ENCODE results near the gene ZC3HAV1.
A peak's percentile ranks its signal among the peaks of the same experiment; 100 is the strongest.
"Not testable (repeated sequence)": the region's sequence is repeated elsewhere in the genome, so short reads cannot be mapped to it uniquely, and the experiment has no call there.

The ZC3HAV1 gene

DNA sequence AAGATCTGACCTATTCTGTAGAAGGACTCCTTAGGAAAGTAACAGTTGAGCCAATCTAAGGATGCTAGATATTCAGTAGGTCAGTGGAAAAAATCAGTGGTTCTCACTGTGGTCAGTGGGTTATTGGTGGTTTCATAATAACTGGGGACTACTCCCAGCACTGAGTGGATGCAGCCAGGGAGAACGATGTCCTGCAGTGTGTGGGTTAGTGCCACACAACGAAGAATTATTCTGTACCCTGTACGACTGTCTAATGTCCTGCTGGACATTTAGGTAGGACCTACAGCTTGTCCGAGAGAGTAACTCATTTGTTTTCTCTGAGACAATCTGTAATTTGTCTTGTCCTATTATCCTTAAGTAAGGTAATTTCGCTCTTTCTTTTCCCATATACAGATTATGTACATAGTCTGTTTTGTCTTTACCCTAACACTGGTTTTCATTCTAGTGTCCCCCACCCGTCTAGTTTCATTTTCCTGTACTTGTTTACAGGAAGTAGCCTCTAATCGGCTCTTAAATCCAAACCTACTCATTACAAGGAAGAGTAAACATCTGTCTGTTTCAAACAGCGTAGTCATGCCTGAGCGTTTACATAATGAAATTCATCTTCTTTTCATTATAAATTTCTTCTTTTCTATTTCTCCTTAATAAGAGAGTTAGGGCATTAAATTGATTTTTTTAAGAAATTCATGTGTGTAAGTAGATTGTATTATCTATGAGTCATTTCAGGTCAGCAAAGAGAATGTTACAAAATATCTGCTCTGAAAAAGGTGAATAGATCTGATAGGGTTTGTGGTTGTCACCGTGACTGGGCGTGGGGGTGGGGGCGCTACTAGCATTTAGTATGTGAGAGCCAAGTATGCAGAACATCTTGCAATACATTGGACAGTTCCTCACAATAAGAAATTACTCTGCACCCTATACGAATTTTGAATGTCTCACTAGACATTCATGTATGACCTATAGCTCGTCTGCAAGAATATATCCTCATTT, 65.4 kb downstream of the ZC3HAV1 start:
- peak; percentile 94 for DNase-seq
- TF ChIP-seq POLR2A (IDR thresholded peaks at IDR 0.05; ENCODE audit: low read length): no peak
- no peak for TF ChIP-seq GATA1 (IDR thresholded peaks at IDR 0.05; ENCODE audit: low read depth, low read length)

- DNase-seq: peak in 1 of 2 experiments; percentile 44
- no peak for TF ChIP-seq POLR2A (IDR thresholded peaks at IDR 0.05; ENCODE audit: low read length)
- TF ChIP-seq GATA1 (IDR thresholded peaks at IDR 0.05; ENCODE audit: low read depth, low read length): no peak
Observed at GRCh38 chr7:139041378-139042085, 68.0 kb downstream of the ZC3HAV1 start.

GRCh38 chr7:139038691-139039090, 70.8 kb downstream of the ZC3HAV1 start:
- TF ChIP-seq POLR2A (IDR thresholded peaks at IDR 0.05; ENCODE audit: low read length) (no peak), GATA1 (IDR thresholded peaks at IDR 0.05; ENCODE audit: low read depth, low read length) (no peak)
- DNase-seq: peak in 1 of 2 experiments; percentile 34

- peak in 1 of 2 experiments; percentile 25 for DNase-seq
- TF ChIP-seq GATA1 (IDR thresholded peaks at IDR 0.05; ENCODE audit: low read depth, low read length) (no peak), POLR2A (IDR thresholded peaks at IDR 0.05; ENCODE audit: low read length) (no peak)
Observed at GRCh38 chr7:139036901-139037300, 72.6 kb downstream of the ZC3HAV1 start.

DNA sequence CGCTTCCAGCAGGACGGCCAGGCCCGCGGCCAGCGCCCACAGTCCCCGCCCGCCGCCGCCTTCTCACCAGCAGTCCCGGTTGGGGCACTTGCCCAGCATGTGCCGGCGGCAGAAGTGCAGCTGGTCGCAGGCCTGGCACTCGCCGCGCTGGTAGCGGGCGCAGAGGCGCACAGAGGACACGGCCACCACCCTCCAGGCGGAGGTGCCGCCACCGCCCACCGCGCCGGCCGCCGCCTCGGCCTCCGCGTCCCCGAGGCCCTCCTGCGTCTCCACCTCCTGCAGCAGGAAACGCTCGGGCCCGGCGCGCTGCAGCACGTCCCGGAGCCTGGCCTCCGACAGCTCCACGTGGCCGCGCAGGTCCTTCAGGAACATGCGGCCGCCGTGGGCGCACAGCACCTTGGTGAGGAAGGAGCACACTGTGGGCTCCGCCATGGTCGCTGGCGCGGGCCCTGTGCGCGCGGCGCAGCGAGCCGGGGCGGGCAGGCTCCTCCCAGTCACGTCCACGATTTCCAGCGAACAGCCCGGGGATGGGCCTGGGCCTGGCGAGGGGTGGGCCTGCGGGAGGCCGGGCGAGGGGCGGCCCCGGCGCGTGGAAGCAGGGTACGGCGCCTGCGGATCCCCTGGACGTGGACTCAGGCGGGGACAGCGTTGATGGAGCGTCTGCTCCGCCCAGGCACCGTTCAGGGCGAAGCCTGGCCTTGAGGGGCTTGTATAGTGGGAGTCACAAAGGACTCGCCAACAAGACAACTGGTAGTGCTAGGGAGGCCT, 73.8 kb downstream of the ZC3HAV1 start, which contains the start of gene ZC3HAV1L:
Gene ZC3HAV1L, minus strand, starts transcription at position 457 of the 768 bp plus-strand sequence. Its CDS starts 25 bp downstream, at position 432.
- TF ChIP-seq POLR2A (IDR thresholded peaks at IDR 0.05; ENCODE audit: low read length) (peak; percentile 32), GATA1 (IDR thresholded peaks at IDR 0.05; ENCODE audit: low read depth, low read length) (no peak)
- DNase-seq: peak; percentile 72 to 79

DNA sequence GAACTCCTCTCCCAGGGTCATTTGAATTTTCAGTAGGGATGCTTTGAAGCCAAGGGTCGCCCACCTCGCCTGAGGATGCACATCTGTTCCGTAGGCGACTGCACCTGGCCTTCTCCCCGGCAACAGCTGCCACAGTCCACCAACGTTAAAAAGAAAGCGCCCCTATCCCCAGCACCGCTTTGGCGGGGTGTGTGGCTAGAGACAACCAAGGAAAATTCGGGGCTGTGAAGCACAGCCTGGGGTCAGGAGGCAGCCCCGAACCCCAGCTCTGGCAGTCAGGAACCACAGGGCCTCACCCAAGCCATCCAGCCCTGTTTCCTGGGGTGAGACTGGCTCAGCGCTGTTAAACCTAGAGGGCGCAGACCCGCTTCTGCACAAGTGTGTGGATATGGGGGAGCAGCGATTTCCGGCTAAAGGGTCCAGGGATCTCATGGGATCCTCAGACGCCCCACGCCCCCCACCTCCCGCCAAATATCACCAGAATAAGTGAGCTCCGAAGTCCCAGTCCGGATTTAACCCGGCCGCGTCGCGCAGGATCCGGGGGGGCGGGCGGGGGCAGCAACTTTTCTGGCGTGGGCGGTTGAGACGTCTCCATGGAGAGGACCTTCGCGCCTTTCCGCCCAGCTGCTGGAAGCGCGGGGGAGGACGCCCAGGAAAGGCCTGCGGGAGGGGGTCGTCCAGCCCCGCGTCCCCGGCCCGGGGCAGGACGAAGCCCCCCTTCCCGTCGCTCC, 74.5 kb downstream of the ZC3HAV1 start:
- no peak for TF ChIP-seq POLR2A (IDR thresholded peaks at IDR 0.05; ENCODE audit: low read length)
- TF ChIP-seq GATA1 (IDR thresholded peaks at IDR 0.05; ENCODE audit: low read depth, low read length): no peak
- peak; percentile 57 to 61 for DNase-seq

DNA sequence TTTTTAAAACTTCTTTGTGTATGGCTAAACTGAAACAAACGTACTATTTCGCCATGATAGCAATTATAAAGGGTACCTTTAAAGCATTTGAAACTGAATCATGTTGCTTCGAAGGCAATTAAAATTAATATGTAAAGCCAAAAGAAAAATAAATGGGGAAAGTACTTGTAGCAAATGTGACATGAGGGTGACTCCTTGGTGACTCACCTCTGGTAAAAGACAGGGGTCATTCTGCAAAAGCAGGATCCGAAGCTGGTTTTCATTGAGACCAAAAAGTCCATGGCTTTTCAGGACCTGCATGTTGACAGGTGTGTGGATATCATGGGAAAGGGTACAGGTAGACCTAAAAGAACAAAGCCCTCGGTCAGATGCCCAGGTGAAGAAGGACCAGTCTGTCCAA, 75.2 kb downstream of the ZC3HAV1 start:
- DNase-seq: no peak
- TF ChIP-seq GATA1 (IDR thresholded peaks at IDR 0.05; ENCODE audit: low read depth, low read length) (no peak), POLR2A (IDR thresholded peaks at IDR 0.05; ENCODE audit: low read length) (no peak)

DNA sequence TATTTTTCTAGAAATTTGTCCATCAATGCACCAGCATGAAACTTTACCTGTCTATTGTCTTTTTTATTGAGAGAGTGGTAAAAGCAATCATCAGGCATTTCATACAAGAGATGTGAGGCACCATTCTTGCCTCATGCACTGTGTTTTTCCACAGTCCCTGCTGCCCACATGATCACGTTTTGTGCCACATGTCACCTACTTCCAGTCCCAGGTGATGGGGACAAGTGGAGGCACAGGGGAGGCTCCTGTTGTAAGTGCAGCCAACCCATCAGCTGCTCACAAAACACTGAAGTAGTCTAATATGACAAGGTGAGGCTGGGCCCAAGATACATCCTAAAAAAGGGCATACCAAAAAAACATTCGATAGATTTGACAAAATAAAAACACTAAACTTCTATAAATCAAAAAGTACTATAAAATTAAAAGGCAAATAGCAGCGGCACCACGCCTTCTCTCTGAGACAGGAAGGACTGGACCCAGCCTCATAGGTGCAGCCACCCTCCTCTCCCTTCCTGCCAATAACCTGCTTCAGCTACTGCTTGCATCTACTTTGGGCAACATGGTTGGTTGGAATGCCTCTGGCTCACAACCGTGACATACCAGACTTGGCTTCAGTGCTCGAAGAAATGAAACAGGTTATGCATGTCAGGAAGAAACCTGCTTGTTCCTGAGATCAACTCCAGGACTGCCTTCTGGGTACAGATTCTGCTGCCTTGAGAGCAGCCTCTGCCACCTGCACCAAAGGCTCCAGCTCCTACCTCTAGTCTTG, 76.0 kb downstream of the ZC3HAV1 start:
- no peak for TF ChIP-seq GATA1 (IDR thresholded peaks at IDR 0.05; ENCODE audit: low read depth, low read length)
- TF ChIP-seq POLR2A (IDR thresholded peaks at IDR 0.05; ENCODE audit: low read length): no peak
- no peak for DNase-seq

GRCh38 chr7:139032473-139032872, 77.0 kb downstream of the ZC3HAV1 start:
- no peak for DNase-seq
- TF ChIP-seq POLR2A (IDR thresholded peaks at IDR 0.05; ENCODE audit: low read length) (no peak), GATA1 (IDR thresholded peaks at IDR 0.05; ENCODE audit: low read depth, low read length) (no peak)

DNA sequence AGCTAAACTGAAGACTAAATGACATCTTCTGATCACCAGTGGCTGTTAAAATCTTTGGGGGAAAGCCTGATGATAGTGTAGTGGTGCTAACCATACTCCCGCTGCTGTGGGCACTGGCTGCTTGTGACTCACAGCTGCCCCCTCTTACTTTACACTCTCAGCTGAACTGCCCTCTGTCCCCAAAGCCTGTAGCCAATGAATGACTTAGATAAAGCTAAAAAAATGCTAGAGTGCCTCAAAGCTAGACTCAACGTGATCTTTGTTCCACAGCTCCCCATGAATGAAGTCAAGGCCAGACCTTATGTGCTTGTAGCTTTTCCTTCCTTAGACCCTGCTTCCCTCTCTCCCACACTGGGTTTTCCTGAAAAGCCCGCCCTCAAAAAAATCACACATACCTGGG, 80.2 kb downstream of the ZC3HAV1 start:
- no peak for DNase-seq
- TF ChIP-seq POLR2A (IDR thresholded peaks at IDR 0.05; ENCODE audit: low read length) (no peak), GATA1 (IDR thresholded peaks at IDR 0.05; ENCODE audit: low read depth, low read length) (no peak)

DNA sequence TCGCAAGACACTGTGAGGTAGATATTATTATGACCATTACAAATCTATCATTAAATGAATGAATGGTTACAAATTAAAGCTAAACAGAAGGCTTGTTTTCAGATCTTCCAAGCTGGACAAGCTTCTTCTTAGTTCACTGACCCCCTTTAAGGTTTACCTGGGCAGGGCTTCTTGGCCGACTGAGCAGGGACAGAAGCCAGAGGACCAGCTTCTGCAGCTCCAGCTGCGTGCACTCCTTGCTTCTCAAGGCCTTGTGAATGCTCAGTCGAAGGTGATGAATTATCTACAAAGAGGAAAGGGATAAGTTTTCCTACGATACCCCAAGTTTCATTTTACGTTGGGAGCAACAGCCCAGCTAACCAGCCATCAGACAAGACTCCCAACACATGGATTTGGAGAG, 83.0 kb downstream of the ZC3HAV1 start:
- TF ChIP-seq POLR2A (IDR thresholded peaks at IDR 0.05; ENCODE audit: low read length) (no peak), GATA1 (IDR thresholded peaks at IDR 0.05; ENCODE audit: low read depth, low read length) (no peak)
- DNase-seq: no peak

DNA sequence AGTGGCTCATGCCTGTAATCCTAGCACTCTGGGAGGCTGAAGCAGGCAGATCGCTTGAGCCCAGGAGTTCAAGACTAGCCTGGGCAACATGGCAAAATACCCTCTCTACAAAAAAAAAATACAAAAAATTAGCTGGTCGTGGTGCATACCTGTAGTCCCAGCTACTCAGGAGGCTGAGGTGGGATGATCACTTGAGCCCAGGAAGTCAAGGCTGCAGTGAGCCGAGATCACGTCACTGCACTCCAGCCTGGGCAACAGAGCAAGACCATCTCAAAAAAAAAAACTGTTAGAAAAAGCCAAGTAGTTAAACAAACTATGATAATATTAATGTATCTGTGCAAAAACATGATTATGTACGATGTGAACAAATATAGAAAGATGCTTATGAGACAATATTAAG, 83.7 kb downstream of the ZC3HAV1 start:
- not testable (repeated sequence) for DNase-seq
